ENCODE results near the gene CAT.

CAT gene

DNA sequence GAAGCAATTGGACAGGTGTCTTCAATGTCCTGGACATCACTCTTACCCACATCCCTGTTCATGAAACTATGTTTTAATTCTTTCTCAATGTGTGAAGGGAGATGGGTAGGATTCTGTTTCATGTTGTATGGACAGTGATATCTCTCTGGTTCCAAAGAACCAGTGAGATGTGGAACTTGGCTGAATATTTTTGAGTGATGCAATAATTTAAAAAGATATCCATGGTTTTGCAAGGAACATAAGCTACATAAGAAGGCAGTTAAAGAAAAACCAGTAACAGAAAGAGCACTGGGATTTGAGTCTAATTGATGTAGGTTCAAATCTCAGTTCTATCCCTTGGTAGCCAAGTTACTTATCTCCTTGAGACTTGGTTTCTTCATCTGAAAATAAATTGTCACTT is 82.5 kb downstream of the CAT start:
- TF ChIP-seq, protein P1, sequence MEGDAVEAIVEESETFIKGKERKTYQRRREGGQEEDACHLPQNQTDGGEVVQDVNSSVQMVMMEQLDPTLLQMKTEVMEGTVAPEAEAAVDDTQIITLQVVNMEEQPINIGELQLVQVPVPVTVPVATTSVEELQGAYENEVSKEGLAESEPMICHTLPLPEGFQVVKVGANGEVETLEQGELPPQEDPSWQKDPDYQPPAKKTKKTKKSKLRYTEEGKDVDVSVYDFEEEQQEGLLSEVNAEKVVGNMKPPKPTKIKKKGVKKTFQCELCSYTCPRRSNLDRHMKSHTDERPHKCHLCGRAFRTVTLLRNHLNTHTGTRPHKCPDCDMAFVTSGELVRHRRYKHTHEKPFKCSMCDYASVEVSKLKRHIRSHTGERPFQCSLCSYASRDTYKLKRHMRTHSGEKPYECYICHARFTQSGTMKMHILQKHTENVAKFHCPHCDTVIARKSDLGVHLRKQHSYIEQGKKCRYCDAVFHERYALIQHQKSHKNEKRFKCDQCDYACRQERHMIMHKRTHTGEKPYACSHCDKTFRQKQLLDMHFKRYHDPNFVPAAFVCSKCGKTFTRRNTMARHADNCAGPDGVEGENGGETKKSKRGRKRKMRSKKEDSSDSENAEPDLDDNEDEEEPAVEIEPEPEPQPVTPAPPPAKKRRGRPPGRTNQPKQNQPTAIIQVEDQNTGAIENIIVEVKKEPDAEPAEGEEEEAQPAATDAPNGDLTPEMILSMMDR (IDR thresholded peaks at IDR 0.05; ENCODE audit: low read depth, low read length): no peak
- no peak overlapping the region for H3K4me3 ChIP-seq (ENCODE audit: low read depth, low read length)

All from WI38 (cell line).